ENCODE results near the gene TBL1XR1. TPM values are rescaled to one million over a fixed set of nuclear protein-coding genes. Genes with fewer than 3 reads are reported as not detected.

TBL1XR1 gene
- total RNA-seq, 1 experiment from 2014 or later, result 180 TPM

GRCh38 chr3:177110386-177110785 lies 86.9 kb downstream of the TBL1XR1 start:
- RAD21 ChIA-PET (ENCODE audit: low non-redundant PET in 1 of 2, low total read pairs in 2 of 2, uncharacterized antibody in 2 of 2, unreplicated experiment in 2 of 2), result no interaction called here
- no peak for ATAC-seq

More at GRCh38 chr3:177110386-177110785, 86.9 kb downstream of the TBL1XR1 start:
- H3K27ac ChIP-seq (ENCODE audit: low read depth, low read length), result no peak overlapping the region
- H4K20me1 ChIP-seq (ENCODE audit: insufficient read depth), result peaks cover 31% of the 10 kb centered on the region
- H3K4me1 ChIP-seq (ENCODE audit: control insufficient read depth in 1 of 2, insufficient read depth in 2 of 2, low read length in 2 of 2), result peaks cover 0 to 6% of the 10 kb centered on the region in 2 experiments; a peak in 1 of 4 replicates
- no peak overlapping the region for H3K9ac ChIP-seq (ENCODE audit: low read length)
- no peak overlapping the region for H2AFZ ChIP-seq (ENCODE audit: low read depth, low read length, poor library complexity, severe bottlenecking)
- H3K27me3 ChIP-seq (ENCODE audit: insufficient read depth, low read length), result no peaks in the 10 kb centered on the region
- no peaks in the 10 kb centered on the region for H3K36me3 ChIP-seq (ENCODE audit: control insufficient read depth in 1 of 2, insufficient read depth in 2 of 2, low read length in 2 of 2)
- POLR2A ChIA-PET, result no interaction called here
- intact Hi-C loops (cut with micrococcal nuclease), result no loop called here
- DNase-seq (ENCODE audit: low read depth, low spot score), result no peak
- TF ChIP-seq, protein P1, sequence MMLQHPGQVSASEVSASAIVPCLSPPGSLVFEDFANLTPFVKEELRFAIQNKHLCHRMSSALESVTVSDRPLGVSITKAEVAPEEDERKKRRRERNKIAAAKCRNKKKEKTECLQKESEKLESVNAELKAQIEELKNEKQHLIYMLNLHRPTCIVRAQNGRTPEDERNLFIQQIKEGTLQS (IDR thresholded peaks at IDR 0.05), result no peak
- TF ChIP-seq FOSL1 (IDR thresholded peaks at IDR 0.05; ENCODE audit: low read depth) (no peak), ZBTB33 (IDR thresholded peaks at IDR 0.05; ENCODE audit: extremely low read depth, insufficient replicate concordance, low read length) (no peak), JUND (IDR thresholded peaks at IDR 0.05) (no peak), CEBPB (IDR thresholded peaks at IDR 0.05; ENCODE audit: low read depth) (no peak), SIN3A (IDR thresholded peaks at IDR 0.05; ENCODE audit: low read depth) (no peak), SP1 (IDR thresholded peaks at IDR 0.05; ENCODE audit: low read depth) (no peak), POLR2A (IDR thresholded peaks at IDR 0.05; ENCODE audit: borderline replicate concordance, extremely low read depth, insufficient read depth, insufficient read length) (no peak), REST (IDR thresholded peaks at IDR 0.05; ENCODE audit: low read depth) (no peak), TCF7L2 (IDR thresholded peaks at IDR 0.05; ENCODE audit: borderline replicate concordance, extremely low read depth, insufficient read depth, insufficient read length) (no peak), CTCF (IDR thresholded peaks at IDR 0.05 in 2 of 3, conservative IDR thresholded peaks at IDR 0.05 in 1 of 3; ENCODE audit: borderline replicate concordance in 1 of 3, insufficient read depth in 1 of 3, low read depth in 2 of 3, low read length in 2 of 3) (no peak), ZFX (IDR thresholded peaks at IDR 0.05) (no peak), CBX3 (IDR thresholded peaks at IDR 0.05; ENCODE audit: low read depth) (no peak), EGR1 (IDR thresholded peaks at IDR 0.05; ENCODE audit: low read depth) (no peak), MAX (IDR thresholded peaks at IDR 0.05) (no peak), EZH2 (IDR thresholded peaks at IDR 0.05) (no peak)
- H3K4me3 ChIP-seq (replicated peaks in 1 of 2; ENCODE audit: low read depth in 1 of 2, low read length in 2 of 2), result no peak overlapping the region
- H3K4me2 ChIP-seq (ENCODE audit: low read length), result no peak overlapping the region
- no TSS peak for BruUV-seq (replicated peaks)
- peaks cover 99% of the 10 kb centered on the region for H3K79me2 ChIP-seq (ENCODE audit: insufficient read depth, low read length)
- CTCF ChIA-PET, result no interaction called here
- H3K9me2 ChIP-seq (ENCODE audit: insufficient read depth), result no peaks in the 10 kb centered on the region; the same call in 1 of the 2 replicates
- no peaks in the 10 kb centered on the region for H3K9me3 ChIP-seq (ENCODE audit: control insufficient read depth in 1 of 2, insufficient read depth in 1 of 2, low read depth in 1 of 2, low read length in 2 of 2)

All from HCT116 (cell line).